ENCODE measurements around the gene WDR20.
A peak's percentile ranks its signal among the peaks of the same experiment; 100 is the strongest.

The WDR20 gene

GRCh38 chr14:102202944-102203343 lies 63.2 kb downstream of the WDR20 start:
- DNase-seq: no peak

GRCh38 chr14:102203382-102203781 lies 63.7 kb downstream of the WDR20 start:
- DNase-seq: no peak

GRCh38 chr14:102205560-102205959 lies 65.9 kb downstream of the WDR20 start:
- no peak for DNase-seq

GRCh38 chr14:102206918-102207317 lies 67.2 kb downstream of the WDR20 start:
- DNase-seq: peak; percentile 47

- DNase-seq: no peak
Measured at GRCh38 chr14:102207831-102208365, 68.2 kb downstream of the WDR20 start.

- DNase-seq: no peak
Measured at GRCh38 chr14:102208741-102209140, 69.0 kb downstream of the WDR20 start.

- DNase-seq: no peak
Measured at GRCh38 chr14:102209224-102209966, 69.7 kb downstream of the WDR20 start.

- DNase-seq: no peak
Measured at GRCh38 chr14:102210421-102211042, 70.8 kb downstream of the WDR20 start.

- no peak for DNase-seq
Measured at GRCh38 chr14:102211240-102211639, 71.5 kb downstream of the WDR20 start.

GRCh38 chr14:102212356-102212755 lies 72.7 kb downstream of the WDR20 start:
- no peak for DNase-seq

GRCh38 chr14:102212845-102213244 lies 73.1 kb downstream of the WDR20 start:
- no peak for DNase-seq

- DNase-seq: no peak
Measured at GRCh38 chr14:102213470-102213869, 73.8 kb downstream of the WDR20 start.

GRCh38 chr14:102213984-102214658 lies 74.4 kb downstream of the WDR20 start:
- no peak for DNase-seq

- DNase-seq: no peak
Measured at GRCh38 chr14:102215071-102215470, 75.4 kb downstream of the WDR20 start.

GRCh38 chr14:102215576-102216250 lies 76.0 kb downstream of the WDR20 start:
- no peak for DNase-seq

- DNase-seq: no peak
Measured at GRCh38 chr14:102217399-102217798, 77.7 kb downstream of the WDR20 start.

GRCh38 chr14:102217987-102218421 lies 78.3 kb downstream of the WDR20 start:
- no peak for DNase-seq

- no peak for DNase-seq
Measured at GRCh38 chr14:102218688-102219087, 79.0 kb downstream of the WDR20 start.

- no peak for DNase-seq
Measured at GRCh38 chr14:102219316-102219715, 79.6 kb downstream of the WDR20 start.

- DNase-seq: no peak
Measured at GRCh38 chr14:102220031-102220430, 80.3 kb downstream of the WDR20 start.

GRCh38 chr14:102221026-102221425 lies 81.3 kb downstream of the WDR20 start:
- no peak for DNase-seq

GRCh38 chr14:102222009-102222575 lies 82.4 kb downstream of the WDR20 start:
- no peak for DNase-seq

GRCh38 chr14:102222751-102223150 lies 83.1 kb downstream of the WDR20 start:
- DNase-seq: no peak

All from NCI-H1417 treated with DMSO at 0.1 percent for 48 hours (cell line).